VCaP (cell line): ENCODE measurements around the gene YJEFN3.

Source experiments
- H3K27ac ChIP-seq: fragments of 450-650 bp; 2 replicates; pipeline ENCODE4 v1.5.1; 2017
- TF ChIP-seq, protein P1 (sequence below): fragments of 450-650 bp; conservative IDR thresholded peaks from 2 replicates; pipeline ENCODE4 v1.5.1; 2017; ENCODE audit warnings: mild to moderate bottlenecking, moderate library complexity

The YJEFN3 gene

DNA sequence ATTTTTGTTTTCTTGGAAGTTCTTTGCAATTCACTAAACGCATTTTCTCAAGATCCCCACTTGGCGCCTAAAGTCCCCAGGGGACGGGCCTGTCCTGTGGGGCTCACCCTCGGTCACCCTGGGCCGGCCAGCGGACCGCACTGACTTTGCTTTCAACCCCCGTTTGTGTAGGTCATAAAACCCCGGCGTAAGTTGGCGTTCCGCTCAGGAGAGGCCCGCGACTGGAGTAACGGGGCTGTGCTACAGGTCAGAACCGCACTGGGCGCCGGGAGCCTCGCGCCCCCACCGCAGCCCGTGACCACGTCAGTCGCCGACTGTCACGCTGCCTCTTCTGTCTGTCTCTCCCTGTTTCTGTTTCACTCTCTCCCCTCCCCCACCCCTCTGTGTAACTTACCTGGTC, 26.9 kb upstream of the YJEFN3 start:
- TF ChIP-seq, protein P1, sequence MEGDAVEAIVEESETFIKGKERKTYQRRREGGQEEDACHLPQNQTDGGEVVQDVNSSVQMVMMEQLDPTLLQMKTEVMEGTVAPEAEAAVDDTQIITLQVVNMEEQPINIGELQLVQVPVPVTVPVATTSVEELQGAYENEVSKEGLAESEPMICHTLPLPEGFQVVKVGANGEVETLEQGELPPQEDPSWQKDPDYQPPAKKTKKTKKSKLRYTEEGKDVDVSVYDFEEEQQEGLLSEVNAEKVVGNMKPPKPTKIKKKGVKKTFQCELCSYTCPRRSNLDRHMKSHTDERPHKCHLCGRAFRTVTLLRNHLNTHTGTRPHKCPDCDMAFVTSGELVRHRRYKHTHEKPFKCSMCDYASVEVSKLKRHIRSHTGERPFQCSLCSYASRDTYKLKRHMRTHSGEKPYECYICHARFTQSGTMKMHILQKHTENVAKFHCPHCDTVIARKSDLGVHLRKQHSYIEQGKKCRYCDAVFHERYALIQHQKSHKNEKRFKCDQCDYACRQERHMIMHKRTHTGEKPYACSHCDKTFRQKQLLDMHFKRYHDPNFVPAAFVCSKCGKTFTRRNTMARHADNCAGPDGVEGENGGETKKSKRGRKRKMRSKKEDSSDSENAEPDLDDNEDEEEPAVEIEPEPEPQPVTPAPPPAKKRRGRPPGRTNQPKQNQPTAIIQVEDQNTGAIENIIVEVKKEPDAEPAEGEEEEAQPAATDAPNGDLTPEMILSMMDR, result no peak
- no peak overlapping the region for H3K27ac ChIP-seq

DNA sequence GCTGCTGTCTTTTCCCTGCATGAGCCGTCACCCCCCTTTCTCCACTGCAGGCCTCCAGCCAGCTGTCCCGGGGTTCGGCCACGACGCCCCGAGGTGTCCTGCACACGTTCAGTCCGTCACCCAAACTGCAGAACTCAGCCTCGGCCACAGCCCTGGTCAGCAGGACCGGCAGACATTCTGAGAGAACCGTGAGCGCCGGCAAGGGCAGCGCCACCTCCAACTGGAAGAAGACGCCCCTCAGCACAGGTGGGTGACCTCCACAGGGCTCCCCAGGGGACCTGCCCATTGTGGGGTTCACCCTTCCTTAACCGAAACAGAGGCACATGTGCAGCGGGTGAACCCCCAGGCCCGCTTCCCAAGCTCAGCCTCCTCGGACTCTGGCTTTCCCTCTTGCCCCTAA, 26.4 kb upstream of the YJEFN3 start:
- TF ChIP-seq, protein P1, result no peak
- no peak overlapping the region for H3K27ac ChIP-seq

DNA sequence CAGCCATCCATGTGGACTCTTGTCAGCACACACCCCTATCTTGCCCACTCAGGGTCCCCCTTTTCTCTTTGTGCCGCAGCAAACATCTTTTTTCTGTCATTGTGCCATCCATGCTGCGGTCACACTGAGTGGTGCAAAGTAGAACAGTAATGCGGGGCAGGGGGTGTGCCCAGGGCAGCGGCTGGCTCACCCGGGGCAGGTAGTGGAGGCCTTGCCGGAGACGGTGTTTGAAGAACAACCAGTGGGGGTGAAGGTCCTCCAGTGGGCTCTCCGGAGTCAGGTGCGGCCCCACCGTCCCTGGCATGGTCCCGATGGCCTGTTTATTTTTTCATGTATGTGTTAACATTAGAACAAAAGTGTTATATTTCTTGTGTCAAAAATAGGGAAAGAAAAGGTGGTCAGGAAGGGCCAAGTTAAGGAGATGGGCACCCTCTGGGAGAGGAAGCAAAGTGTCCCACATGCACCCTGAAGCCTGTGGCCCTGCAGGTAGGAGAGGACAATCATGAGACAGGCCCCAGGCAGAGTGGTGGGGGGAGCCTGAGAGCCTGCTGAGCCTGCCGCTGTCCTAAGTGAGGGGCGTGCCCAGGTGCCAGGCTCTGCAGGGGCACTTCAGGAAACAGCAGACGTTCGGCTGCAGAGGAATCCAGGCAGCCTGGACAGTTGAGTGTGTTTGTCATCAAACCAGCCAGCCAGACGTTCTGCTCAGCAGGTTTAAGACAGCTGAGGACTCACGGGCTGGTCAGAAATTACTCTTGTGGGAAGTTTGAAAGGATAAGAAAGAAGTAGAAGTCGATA, 25.7 kb upstream of the YJEFN3 start:
- H3K27ac ChIP-seq, result no peak overlapping the region
- TF ChIP-seq, protein P1, result no peak

DNA sequence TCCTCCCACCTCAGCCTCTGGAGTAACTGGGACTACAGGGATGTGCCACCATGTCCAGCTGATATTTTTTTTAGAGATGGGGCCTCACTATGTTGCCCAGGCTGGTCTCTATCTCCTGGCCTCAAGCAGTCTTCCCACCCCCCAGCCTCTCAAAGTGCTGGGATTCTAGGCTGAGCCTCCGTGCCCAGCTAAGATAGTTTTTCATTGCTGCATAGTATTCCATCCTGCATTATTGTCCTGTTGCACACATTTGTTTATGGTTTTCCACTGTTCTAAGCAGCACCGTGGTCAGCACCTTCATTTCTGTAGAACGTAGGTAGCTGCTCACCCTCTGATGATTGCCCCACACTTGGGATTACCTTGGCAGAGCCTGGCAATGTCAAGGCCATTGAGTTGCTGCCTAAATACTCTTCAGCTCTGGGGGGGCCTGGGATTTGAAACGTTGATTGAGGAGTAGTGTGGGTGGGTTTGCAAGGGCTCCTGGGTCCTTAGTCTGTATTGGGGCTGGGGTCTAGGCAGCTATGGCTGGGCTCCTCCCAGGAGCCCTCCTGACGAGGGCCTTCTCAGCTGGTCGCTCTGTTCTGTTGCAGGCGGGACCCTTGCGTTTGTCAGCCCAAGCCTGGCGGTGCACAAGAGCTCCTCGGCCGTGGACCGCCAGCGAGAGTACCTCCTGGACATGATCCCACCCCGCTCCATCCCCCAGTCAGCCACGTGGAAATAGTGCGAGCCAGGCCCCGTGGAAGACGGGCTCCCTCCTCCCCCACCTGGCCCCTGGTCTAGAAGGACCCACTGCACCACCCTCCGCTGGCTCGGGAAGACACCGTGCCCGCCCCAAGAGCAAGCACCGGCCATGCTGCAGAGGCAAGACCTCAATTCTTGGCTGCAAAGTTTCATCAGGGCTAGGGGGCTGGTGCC, 23.7 kb upstream of the YJEFN3 start:
- TF ChIP-seq, protein P1, result no peak
- H3K27ac ChIP-seq, result no peak overlapping the region

DNA sequence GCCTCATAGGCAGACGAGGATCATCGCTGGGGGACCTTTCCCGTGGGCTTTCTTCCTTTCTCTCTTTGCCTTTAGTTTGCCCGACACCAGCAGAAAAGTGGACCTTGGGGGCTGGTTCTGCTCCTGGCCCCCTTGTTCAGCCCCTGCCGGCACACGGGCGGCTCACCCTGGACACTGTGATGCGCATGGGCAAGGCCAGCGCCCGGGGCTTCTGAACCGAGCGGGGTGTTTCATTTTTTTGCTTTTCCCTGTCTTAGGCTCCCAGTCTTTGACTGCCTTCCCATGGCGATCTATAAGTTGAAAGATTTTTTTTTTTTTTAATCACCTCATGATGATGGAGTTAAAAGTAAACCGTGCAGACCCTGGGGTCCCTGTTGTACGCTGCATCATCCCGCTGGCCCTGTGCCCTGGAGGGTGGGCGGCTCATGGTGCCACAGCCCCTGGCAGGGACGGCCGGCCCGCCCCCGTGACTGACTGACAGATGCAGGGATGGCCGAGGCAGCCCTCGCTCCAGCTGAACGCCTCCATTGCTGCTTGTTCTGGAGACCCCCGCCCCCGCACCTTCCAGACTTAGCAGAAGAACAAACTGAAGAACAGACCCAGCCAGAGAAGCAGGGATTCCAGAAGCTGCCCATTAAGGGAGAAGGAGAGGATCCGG, 22.9 kb upstream of the YJEFN3 start:
- H3K27ac ChIP-seq, result no peak overlapping the region
- TF ChIP-seq, protein P1, result no peak

DNA sequence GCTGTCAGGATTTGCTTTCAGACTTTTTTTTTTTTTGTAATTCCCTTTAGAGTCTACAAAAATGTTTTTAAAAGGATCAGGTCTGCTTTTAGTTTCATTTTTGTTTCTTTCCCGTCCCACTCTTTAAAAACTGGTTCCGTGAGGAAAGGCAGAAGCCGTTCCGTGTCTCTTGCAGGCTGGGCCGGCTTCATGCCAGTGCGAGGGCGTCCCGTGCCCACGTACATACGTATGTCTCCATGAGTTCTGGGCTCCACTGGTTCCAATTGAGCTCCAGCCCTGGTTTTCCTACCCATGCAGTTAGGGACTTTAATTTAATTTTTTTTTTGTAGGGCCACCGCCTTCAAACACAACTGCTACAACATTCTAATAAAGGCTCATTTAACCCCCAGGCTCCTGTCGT, 22.1 kb upstream of the YJEFN3 start:
- H3K27ac ChIP-seq, result no peak overlapping the region
- TF ChIP-seq, protein P1, result no peak

DNA sequence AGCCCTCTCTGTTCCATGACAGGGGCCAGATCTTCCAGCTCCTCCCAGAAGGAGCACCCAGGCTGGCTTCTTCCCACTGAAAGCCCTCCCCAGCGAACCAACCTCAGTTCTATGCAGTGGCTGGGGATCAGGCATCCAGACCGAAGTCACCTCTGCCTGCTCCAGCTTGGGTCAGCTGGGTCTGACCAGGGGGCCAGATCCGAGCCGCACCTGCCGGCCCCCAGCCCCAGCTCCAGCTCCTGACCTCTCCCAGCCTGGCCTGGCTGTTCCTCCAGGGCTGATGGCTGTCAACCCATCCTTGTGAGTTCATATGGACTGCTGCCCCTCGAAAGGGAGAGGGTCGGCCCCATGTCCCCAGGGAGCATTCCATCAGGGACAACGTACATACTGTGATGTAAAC, 21.4 kb upstream of the YJEFN3 start:
- H3K27ac ChIP-seq, result no peak overlapping the region
- TF ChIP-seq, protein P1, result no peak
